ENCODE measurements around the gene DHDDS. TPM values are rescaled to one million over a fixed set of nuclear protein-coding genes. Genes with fewer than 3 reads are reported as not detected.

The DHDDS gene
- polyA plus RNA-seq, 1 donor from 2014 or later: 28.9 TPM

GRCh38 chr1:26476958-26477357 is 44.8 kb downstream of the DHDDS start:
- peaks cover 7% of the 10 kb centered on the region for H3K36me3 ChIP-seq (ENCODE audit: insufficient read depth, low read length)
- no peaks in the 10 kb centered on the region for H3K9me2 ChIP-seq (ENCODE audit: insufficient read depth, low read length)
- no peak overlapping the region for H3K4me3 ChIP-seq (ENCODE audit: low read length)
- H3K9me3 ChIP-seq (ENCODE audit: low read length): no peaks in the 10 kb centered on the region
- H3K27ac ChIP-seq (ENCODE audit: low read length): no peak overlapping the region
- TF ChIP-seq TAF1 (IDR thresholded peaks at IDR 0.05; ENCODE audit: low read depth): no peak
- no peak for TF ChIP-seq EP300 (conservative IDR thresholded peaks at IDR 0.05; ENCODE audit: poor library complexity, severe bottlenecking)
- no peak for TF ChIP-seq REST (IDR thresholded peaks at IDR 0.05; ENCODE audit: borderline replicate concordance)
- TF ChIP-seq POLR2AphosphoS5 (IDR thresholded peaks at IDR 0.05): no peak
- TF ChIP-seq SMC3 (conservative IDR thresholded peaks at IDR 0.05; ENCODE audit: poor library complexity): no peak
- TF ChIP-seq CTCF (IDR thresholded peaks at IDR 0.05; ENCODE audit: poor library complexity, severe bottlenecking): no peak
- TF ChIP-seq RAD21 (conservative IDR thresholded peaks at IDR 0.05): no peak
- TF ChIP-seq MXI1 (conservative IDR thresholded peaks at IDR 0.05; ENCODE audit: poor library complexity, severe bottlenecking): no peak
- TF ChIP-seq EZH2 (IDR thresholded peaks at IDR 0.05; ENCODE audit: borderline replicate concordance, insufficient read depth, low read length, poor library complexity, severe bottlenecking): no peak
- peaks cover 37% of the 10 kb centered on the region for H4K20me1 ChIP-seq (ENCODE audit: insufficient read depth)
- no peak overlapping the region for H3K9ac ChIP-seq (ENCODE audit: low read length)
- H3F3A ChIP-seq (ENCODE audit: insufficient read depth, low read length, poor library complexity, severe bottlenecking): no peaks in the 10 kb centered on the region
- H3K79me2 ChIP-seq (replicated peaks; ENCODE audit: insufficient read depth, low read length): peaks cover 21% of the 10 kb centered on the region
- H3K27me3 ChIP-seq (ENCODE audit: insufficient read depth, low read depth, low read length): no peaks in the 10 kb centered on the region
- no peak overlapping the region for H3K4me2 ChIP-seq (ENCODE audit: low read length)
- no peak overlapping the region for H2AFZ ChIP-seq (ENCODE audit: low read depth, low read length)

- no peaks in the 10 kb centered on the region for H3K27me3 ChIP-seq (ENCODE audit: insufficient read depth, low read depth, low read length)
- no peak for TF ChIP-seq SMC3 (conservative IDR thresholded peaks at IDR 0.05; ENCODE audit: poor library complexity)
- no peak for TF ChIP-seq CTCF (IDR thresholded peaks at IDR 0.05; ENCODE audit: poor library complexity, severe bottlenecking)
- TF ChIP-seq RAD21 (conservative IDR thresholded peaks at IDR 0.05): no peak
- TF ChIP-seq TAF1 (IDR thresholded peaks at IDR 0.05; ENCODE audit: low read depth): no peak
- no peak for TF ChIP-seq EZH2 (IDR thresholded peaks at IDR 0.05; ENCODE audit: borderline replicate concordance, insufficient read depth, low read length, poor library complexity, severe bottlenecking)
- TF ChIP-seq MXI1 (conservative IDR thresholded peaks at IDR 0.05; ENCODE audit: poor library complexity, severe bottlenecking): no peak
- no peak for TF ChIP-seq POLR2AphosphoS5 (IDR thresholded peaks at IDR 0.05)
- TF ChIP-seq EP300 (conservative IDR thresholded peaks at IDR 0.05; ENCODE audit: poor library complexity, severe bottlenecking): no peak
- no peak for TF ChIP-seq REST (IDR thresholded peaks at IDR 0.05; ENCODE audit: borderline replicate concordance)
- H4K20me1 ChIP-seq (ENCODE audit: insufficient read depth): peaks cover 37% of the 10 kb centered on the region
- no peak overlapping the region for H3K4me3 ChIP-seq (ENCODE audit: low read length)
- no peak overlapping the region for H3K9ac ChIP-seq (ENCODE audit: low read length)
- peaks cover 7% of the 10 kb centered on the region for H3K36me3 ChIP-seq (ENCODE audit: insufficient read depth, low read length)
- H3F3A ChIP-seq (ENCODE audit: insufficient read depth, low read length, poor library complexity, severe bottlenecking): no peaks in the 10 kb centered on the region
- peaks cover 21% of the 10 kb centered on the region for H3K79me2 ChIP-seq (replicated peaks; ENCODE audit: insufficient read depth, low read length)
- H3K27ac ChIP-seq (ENCODE audit: low read length): no peak overlapping the region
- H2AFZ ChIP-seq (ENCODE audit: low read depth, low read length): no peak overlapping the region
- no peaks in the 10 kb centered on the region for H3K9me3 ChIP-seq (ENCODE audit: low read length)
- H3K4me2 ChIP-seq (ENCODE audit: low read length): no peak overlapping the region
- no peaks in the 10 kb centered on the region for H3K9me2 ChIP-seq (ENCODE audit: insufficient read depth, low read length)
These were observed 45.5 kb downstream of the DHDDS start for GRCh38 chr1:26477446-26478152.
